ENCODE results near the gene TRIM6.

DNA sequence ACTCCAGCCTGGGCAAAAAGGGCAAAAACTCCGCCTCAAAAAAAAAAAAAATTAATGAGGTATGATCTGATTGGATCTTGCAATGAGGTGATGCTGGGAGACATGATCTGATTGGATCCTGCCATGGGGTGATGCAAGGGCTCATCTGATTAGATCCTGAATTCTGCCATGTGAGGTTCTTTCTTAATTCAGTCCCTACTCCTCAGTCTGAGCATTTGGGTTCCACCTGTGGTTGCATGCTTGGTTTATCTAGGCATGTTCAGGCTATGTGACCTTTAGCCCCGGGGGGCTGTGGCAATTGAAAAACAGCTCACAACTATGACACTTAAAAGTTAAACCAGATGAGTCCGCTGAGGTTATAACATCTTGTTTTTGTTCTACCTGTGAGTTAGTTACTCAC lies 4.8 kb upstream of the TRIM6 start:
- TF ChIP-seq CTCF (conservative IDR thresholded peaks at IDR 0.05) (no peak), ZFX (IDR thresholded peaks at IDR 0.05) (no peak)

Data from C4-2B (cell line).